Breast epithelium (tissue), 4 donors: ENCODE data around the gene NES. TPM values are rescaled to one million over a fixed set of nuclear protein-coding genes. Genes with fewer than 3 reads are reported as not detected.

Experiments
- DNase-seq, 2 donors: peaks; one replicate each; pipeline ENCODE4 v3.0.0-alpha.2; 2019; ENCODE audit warnings: low spot score in 2 of 2
- H3K27ac ChIP-seq, 2 donors: fragments of 200-600 bp; sonication (generic) in 1 of 2; one replicate each; pipeline ENCODE4 v1.5.1; 2016 to 2019; ENCODE audit warnings: mild to moderate bottlenecking in 1 of 2
- H3K27me3 ChIP-seq, 2 donors: fragments of 200-600 bp; sonication (generic) in 1 of 2; one replicate each; pipeline versions ENCODE4 v1.5.1 to v1.6.0; 2017 to 2019; ENCODE audit warnings: control low read depth in 1 of 2, mild to moderate bottlenecking in 1 of 2
- H3K36me3 ChIP-seq: fragments of 200-600 bp; one replicate; pipeline ENCODE4 v1.5.1; 2019
- H3K4me1 ChIP-seq, 2 donors: fragments of 200-600 bp; sonication (generic); one replicate each; pipeline ENCODE4 v1.5.1; 2016 to 2019; ENCODE audit warnings: control low read depth in 1 of 2
- H3K4me3 ChIP-seq, 3 donors: fragments of 200-600 bp; sonication (generic); 1 replicate in 2 of 3; 2 replicates in 1 of 3; pipeline ENCODE4 v1.5.1; 2016 to 2019; ENCODE audit warnings: mild to moderate bottlenecking in 3 of 3, moderate library complexity in 2 of 3
- H3K9me3 ChIP-seq, 2 donors: fragments of 200-600 bp; sonication (generic) in 1 of 2; one replicate each; pipeline ENCODE4 v1.5.1; 2016 to 2019; ENCODE audit warnings: control low read depth in 1 of 2
- POLR2A ChIP-seq: fragments of 450-650 bp; IDR thresholded peaks from one replicate; pipeline ENCODE4 v1.6.1; 2016; ENCODE audit warnings: antibody characterized with exemption, mild to moderate bottlenecking, moderate library complexity
- POLR2AphosphoS5 ChIP-seq, 3 donors: sonication (generic); formaldehyde crosslinking; IDR thresholded peaks; one replicate each; pipeline ENCODE4 v1.6.1; 2017; ENCODE audit warnings: antibody characterized with exemption in 3 of 3
- intact Hi-C: fragments of 100-400 bp; cut with DNase I; formaldehyde crosslinking; loops from one replicate; pipeline ENCODE4 v1.15.1; 2023; ENCODE audit warnings: low total_unique reads
- total RNA-seq, 3 donors: library from RNA; depleted of rRNA; stranded (reverse); fragments of >200 nt; gene quantifications; one replicate each; pipeline ENCODE4 v1.1.0, GENCODE V29; 2016
- TF ChIP-seq, protein P1 (sequence below), 3 donors: fragments of 450-650 bp; IDR thresholded peaks; one replicate each; pipeline ENCODE4 v1.5.1; 2016 to 2017; ENCODE audit warnings: antibody characterized with exemption in 3 of 3, mild to moderate bottlenecking in 3 of 3, moderate library complexity in 3 of 3

Gene NES
- total RNA-seq, 3 donors from 2014 or later: 9.9 to 28.5 (median 14.9) TPM

DNA sequence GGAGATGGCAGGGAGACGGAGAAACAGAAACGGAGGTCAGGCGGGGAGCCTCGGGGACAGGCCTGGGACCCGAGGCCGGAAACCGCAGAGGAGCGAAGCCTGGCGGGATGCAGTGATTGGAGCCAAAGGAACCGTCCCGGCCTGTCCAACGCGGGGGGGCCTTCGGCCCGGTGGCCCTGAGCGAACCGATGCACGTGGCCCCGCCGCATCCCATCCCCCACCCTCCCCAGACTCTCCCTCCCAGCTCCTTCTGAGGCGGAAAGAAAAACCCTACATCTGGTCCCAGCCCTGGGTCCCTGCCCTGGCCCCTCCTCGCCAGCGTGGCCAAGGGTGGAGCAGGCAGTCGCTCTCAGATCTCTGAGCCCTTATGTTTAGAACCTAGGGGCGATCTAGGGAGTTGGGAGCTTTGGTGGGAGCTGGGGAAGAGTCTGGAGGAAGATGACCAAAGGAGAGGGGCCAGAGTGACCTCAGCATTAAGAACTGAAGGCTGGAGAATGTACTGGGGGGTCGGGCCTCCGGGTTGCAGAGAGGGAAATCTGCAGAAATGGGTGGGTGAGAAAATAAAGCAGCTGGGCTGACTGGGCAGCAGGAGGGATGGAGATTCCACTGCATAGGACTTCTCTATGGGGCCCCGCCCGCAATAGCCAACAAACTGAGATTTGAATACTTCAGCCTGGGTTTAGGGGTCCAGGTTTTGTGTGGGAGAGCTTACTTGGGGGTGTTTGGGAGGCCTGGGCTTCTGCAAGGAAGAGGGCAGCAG lies 29.6 kb upstream of the NES start:
- peak; percentile 70 to 71 for DNase-seq
- H3K4me3 ChIP-seq: peak overlapping the region; percentile 42 to 72 (median 54)
- H3K27me3 ChIP-seq: no peaks in the 10 kb centered on the region
- H3K9me3 ChIP-seq: no peaks in the 10 kb centered on the region
- TF ChIP-seq POLR2A (no peak), POLR2AphosphoS5 (IDR thresholded peaks at IDR 0.05) (no peak)
- TF ChIP-seq, protein P1, sequence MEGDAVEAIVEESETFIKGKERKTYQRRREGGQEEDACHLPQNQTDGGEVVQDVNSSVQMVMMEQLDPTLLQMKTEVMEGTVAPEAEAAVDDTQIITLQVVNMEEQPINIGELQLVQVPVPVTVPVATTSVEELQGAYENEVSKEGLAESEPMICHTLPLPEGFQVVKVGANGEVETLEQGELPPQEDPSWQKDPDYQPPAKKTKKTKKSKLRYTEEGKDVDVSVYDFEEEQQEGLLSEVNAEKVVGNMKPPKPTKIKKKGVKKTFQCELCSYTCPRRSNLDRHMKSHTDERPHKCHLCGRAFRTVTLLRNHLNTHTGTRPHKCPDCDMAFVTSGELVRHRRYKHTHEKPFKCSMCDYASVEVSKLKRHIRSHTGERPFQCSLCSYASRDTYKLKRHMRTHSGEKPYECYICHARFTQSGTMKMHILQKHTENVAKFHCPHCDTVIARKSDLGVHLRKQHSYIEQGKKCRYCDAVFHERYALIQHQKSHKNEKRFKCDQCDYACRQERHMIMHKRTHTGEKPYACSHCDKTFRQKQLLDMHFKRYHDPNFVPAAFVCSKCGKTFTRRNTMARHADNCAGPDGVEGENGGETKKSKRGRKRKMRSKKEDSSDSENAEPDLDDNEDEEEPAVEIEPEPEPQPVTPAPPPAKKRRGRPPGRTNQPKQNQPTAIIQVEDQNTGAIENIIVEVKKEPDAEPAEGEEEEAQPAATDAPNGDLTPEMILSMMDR (IDR thresholded peaks at IDR 0.05): no peak
- peaks cover 48 to 65% of the 10 kb centered on the region in 2 donors for H3K4me1 ChIP-seq
- intact Hi-C loops: no loop called here
- peak overlapping the region; percentile 92 to 94 for H3K27ac ChIP-seq
- H3K36me3 ChIP-seq: no peaks in the 10 kb centered on the region

DNA sequence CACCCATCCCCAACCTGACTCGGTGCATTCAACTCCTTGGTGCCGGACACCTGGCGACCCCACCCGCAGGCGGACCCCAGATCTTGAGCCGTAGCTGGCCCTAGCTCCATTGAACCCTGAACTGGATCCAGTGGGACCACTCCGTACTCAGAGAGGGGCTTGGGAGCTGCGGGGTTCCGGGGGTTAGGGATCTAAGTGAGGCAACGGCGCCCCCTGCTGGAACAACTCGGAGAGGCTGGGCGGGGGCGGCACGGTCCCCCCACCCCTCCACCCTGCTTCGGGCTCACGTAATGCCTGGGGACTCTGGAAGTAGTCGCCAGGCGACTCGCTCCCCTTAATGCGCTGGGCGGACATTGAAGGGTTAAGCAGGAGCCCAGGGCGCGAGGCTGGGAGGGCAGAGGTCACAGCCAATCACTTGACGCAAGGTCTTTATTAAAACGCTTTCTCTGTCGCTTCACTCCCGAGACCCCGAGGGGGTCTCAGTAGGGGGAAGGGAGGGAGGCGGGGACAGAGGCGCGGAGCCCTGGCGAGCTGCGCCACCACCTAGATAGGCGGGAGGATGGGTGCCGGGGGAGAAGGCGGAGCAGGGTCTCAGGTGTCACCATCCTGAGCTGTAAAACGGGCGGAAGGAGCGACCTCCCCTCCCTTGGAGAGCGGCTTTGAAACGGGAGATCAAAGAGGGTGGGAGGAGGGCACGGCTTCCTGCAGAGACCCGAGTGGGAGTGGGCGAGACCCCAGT lies 28.9 kb upstream of the NES start:
- intact Hi-C loops: no loop called here
- Histone ChIP-seq H3K27me3 (no peaks in the 10 kb centered on the region), H3K4me1 (peaks cover 43 to 60% of the 10 kb centered on the region in 2 donors), H3K4me3 (peak overlapping the region; percentile 42 to 72 (median 54)), H3K36me3 (no peaks in the 10 kb centered on the region), H3K27ac (peak overlapping the region; percentile 92 to 94), H3K9me3 (no peaks in the 10 kb centered on the region)
- DNase-seq: peak; percentile 66 to 73
- TF ChIP-seq, protein P1 (IDR thresholded peaks at IDR 0.05): peak; percentile 79 to 93 (median 80)
- TF ChIP-seq POLR2AphosphoS5 (IDR thresholded peaks at IDR 0.05): peak in 2 of 3 donors; percentile 1 to 33
- no peak for TF ChIP-seq POLR2A

DNA sequence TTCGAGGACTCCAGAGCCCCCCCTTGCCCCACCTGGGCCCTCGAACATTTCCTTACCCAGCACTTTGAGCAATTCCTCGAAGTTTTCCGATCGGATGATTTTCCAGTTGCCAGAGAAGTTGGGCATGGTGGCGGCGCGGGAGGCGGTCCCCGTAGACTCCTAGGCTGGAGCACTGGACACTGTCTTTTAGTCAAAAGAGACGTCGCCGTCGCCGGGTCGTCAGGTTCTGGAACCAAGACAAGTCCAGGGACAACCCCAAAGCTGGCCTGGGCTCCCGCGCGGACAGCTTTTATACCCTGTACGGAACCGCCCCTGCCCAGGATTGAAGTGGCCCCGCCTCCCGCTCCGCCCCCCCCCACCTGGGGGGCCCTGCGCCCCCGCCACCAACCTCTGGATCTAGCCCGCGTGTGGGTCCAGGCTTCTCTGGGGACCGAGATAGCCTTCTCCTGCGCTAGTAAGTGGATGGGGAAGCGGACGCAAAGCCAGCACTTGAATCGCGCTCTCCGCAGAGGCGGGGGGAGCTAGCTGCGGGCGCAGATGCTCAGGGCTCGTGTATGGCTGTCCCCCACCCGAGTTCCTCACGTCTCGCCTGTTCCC lies 28.2 kb upstream of the NES start, which contains the start of gene CRABP2:
Gene CRABP2, minus strand, starts transcription at position 263 of the 597 bp plus-strand sequence. Its CDS starts 137 bp downstream, at position 126.
- intact Hi-C loops: no loop called here
- TF ChIP-seq POLR2A: no peak
- Histone ChIP-seq H3K36me3 (no peaks in the 10 kb centered on the region), H3K27ac (peak within 1 kb of the TSS; percentile 92 to 94), H3K4me1 (peaks cover 43 to 54% of the 10 kb centered on the region in 2 donors), H3K27me3 (no peaks in the 10 kb centered on the region), H3K4me3 (peak within 1 kb of the TSS; percentile 42 to 72 (median 54)), H3K9me3 (no peaks in the 10 kb centered on the region)
- DNase-seq: no peak

DNA sequence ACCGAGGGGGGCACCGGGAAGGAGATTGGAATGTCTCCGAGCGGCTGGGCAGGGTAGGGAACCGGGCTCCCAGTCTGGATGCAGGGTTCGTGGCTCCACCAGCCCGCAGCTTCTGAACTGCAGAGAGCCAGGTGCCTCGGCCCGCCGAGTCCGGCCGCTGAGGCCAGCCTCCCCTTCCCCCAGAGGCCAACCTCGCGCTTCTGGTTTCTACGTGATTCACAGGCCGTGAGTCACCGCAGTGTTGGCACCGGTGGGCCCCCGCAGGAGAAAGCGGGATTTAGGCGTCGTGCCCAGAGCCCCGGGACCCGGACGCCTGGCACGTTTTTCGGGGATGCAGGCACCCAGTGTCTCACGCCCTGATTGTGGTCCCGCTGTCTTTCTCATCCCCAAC lies 27.7 kb upstream of the NES start:
- Histone ChIP-seq H3K9me3 (no peaks in the 10 kb centered on the region), H3K27ac (peak overlapping the region; percentile 92 to 94), H3K36me3 (no peaks in the 10 kb centered on the region), H3K4me1 (peaks cover 39 to 50% of the 10 kb centered on the region in 2 donors), H3K27me3 (no peaks in the 10 kb centered on the region), H3K4me3 (peak overlapping the region; percentile 42 to 72 (median 54))
- DNase-seq: peak; percentile 46 to 78
- intact Hi-C loops: no loop called here
- peak; percentile 46 to 75 (median 57) for TF ChIP-seq POLR2AphosphoS5 (IDR thresholded peaks at IDR 0.05)
- TF ChIP-seq, protein P1 (IDR thresholded peaks at IDR 0.05): no peak

DNA sequence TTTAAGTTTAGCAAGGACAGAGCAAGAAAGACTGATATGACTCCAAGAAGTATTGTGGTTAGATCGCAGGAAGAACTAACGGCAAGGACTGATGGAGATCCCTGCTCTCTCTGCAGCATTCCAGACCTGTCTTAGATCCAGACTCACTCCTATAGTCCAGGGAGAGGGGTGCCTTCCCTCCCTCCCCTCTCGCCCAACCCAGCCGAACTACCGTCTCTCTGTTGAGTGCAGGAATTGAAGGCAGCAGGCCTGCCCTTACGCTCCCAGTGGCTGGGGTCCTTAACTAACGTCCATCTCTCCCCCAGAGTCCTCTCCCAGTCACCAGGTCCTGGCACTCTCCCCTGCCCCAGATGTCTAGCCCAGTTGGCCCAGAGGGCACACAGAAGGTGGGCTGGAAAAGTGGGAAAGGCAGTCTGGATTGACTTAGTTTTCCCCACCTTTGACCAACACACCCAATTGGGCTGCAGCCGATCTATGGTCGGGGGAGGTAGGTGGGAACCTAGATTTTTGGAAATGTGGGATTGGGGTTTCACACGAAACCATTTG lies 27.0 kb upstream of the NES start:
- Histone ChIP-seq H3K4me3 (peak overlapping the region; percentile 42 to 72 (median 54)), H3K27me3 (no peaks in the 10 kb centered on the region), H3K27ac (peak overlapping the region; percentile 92 to 94), H3K9me3 (no peaks in the 10 kb centered on the region), H3K4me1 (peaks cover 32 to 43% of the 10 kb centered on the region in 2 donors), H3K36me3 (no peaks in the 10 kb centered on the region)
- intact Hi-C loops: no loop called here
- TF ChIP-seq POLR2AphosphoS5 (IDR thresholded peaks at IDR 0.05): no peak
- no peak for TF ChIP-seq POLR2A
- TF ChIP-seq, protein P1 (IDR thresholded peaks at IDR 0.05): no peak
- no peak for DNase-seq
